ENCODE results near the gene LVRN.

LVRN gene

DNA sequence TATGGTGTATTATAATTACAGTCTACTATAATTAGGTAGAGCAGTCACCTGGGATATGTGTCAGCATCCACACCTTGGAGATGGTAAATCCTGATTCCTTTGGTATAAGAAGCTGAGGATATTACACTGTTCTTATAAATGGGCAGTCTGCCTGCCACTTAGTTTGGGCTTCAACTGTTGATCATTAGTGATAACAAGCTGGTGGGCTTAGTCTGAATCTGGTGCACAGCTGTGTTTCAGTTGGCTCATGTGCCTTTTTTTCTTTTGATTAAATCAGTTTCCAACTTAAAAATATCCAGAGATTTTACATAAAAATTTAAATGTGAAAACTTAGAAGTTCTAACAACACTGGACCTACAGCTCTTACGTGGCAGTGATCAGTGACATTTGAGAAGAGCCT is 21.2 kb downstream of the LVRN start:
- DNase-seq (ENCODE audit: extremely low read depth, low read depth): no peak
- TF ChIP-seq, protein P1, sequence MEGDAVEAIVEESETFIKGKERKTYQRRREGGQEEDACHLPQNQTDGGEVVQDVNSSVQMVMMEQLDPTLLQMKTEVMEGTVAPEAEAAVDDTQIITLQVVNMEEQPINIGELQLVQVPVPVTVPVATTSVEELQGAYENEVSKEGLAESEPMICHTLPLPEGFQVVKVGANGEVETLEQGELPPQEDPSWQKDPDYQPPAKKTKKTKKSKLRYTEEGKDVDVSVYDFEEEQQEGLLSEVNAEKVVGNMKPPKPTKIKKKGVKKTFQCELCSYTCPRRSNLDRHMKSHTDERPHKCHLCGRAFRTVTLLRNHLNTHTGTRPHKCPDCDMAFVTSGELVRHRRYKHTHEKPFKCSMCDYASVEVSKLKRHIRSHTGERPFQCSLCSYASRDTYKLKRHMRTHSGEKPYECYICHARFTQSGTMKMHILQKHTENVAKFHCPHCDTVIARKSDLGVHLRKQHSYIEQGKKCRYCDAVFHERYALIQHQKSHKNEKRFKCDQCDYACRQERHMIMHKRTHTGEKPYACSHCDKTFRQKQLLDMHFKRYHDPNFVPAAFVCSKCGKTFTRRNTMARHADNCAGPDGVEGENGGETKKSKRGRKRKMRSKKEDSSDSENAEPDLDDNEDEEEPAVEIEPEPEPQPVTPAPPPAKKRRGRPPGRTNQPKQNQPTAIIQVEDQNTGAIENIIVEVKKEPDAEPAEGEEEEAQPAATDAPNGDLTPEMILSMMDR (IDR thresholded peaks at IDR 0.05; ENCODE audit: low read depth, low read length): no peak

DNA sequence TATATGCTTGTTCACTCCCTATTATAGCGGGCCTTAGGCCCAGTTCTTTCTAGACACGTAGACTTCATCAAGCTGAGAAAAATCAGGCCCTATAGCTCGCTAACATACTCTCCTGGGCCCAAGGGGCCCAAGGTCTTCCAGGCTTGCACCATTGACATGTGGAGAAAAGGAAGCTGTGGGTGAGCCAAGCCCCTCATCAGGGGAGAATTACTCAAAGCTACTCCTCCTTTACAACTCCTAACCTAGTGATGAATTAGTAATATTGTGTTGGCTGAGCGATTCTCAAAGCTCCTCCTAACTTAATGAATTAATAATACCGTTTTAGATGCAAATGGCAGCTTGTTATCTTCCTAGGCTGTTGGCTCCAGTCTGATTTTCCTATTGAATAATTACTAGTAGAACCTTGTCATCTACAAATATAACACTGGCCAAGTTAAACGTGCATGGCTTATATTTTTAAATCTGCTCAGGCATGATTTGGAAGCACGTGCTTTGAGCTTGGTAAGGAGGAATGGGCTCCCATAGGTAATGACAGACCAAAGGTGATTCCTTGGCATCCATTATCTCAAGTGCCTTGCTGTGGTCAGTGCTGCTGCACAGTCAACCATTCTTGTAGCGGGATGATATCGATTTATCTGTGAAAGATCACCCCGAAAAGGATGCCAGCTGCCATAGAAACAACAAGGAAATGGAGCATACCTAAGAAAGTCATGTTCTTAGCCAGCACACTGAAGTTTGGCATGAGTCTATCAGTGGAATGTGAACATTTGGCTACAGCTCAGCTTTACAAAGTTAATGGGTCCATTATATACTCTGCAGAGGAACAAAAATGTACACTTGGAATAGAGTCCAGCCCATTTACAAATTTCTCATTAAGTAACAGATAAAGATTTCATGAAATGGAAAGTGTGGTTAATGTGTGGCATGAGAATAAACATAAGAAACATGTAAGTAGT is 23.8 kb downstream of the LVRN start:
- TF ChIP-seq, protein P1 (IDR thresholded peaks at IDR 0.05; ENCODE audit: low read depth, low read length): no peak
- DNase-seq (ENCODE audit: extremely low read depth, low read depth): no peak

DNA sequence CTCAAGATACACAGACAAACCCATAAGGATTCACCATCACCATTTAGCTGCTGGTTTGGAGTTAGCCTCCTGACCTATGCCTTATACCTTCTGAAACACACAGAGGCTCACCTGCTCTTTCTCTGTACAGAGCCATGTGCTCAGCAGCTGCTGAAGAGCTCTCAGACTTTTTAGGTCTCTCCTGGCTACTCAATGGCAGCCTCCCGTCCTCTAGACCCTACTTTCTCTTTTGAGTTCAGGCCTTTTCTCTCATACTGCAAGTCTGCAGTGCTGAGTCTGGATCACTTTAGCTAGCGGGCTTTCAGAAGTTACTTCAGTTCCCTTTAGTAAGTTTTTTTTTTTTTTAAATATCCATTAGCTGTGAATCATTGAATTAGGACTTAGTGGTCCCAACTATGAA is 25.7 kb downstream of the LVRN start:
- TF ChIP-seq, protein P1 (IDR thresholded peaks at IDR 0.05; ENCODE audit: low read depth, low read length): no peak
- no peak for DNase-seq (ENCODE audit: extremely low read depth, low read depth)

DNA sequence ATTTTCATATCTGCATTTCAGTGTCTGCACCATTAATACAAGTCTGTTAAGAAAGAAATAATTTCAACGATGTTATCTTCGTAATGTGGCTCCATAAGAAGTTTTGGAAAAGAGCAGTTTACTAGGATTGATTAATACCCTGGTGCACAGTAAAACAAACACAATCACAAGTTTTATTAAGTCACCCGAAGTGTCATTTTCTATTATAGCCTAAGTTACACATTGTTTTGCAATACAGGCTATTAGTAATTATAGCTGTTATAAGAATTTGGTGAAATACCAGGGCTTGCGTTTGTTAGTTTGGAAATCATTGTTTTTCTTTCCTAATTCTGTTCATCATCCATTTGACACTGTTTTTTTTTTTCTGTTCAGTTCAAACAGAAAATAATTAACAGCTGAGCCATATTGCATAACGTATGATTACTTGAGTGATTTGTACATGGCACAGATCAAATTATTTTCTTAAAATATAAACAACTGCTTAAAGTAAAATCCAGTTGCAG is 30.6 kb downstream of the LVRN start:
- TF ChIP-seq, protein P1 (IDR thresholded peaks at IDR 0.05; ENCODE audit: low read depth, low read length): no peak

DNA sequence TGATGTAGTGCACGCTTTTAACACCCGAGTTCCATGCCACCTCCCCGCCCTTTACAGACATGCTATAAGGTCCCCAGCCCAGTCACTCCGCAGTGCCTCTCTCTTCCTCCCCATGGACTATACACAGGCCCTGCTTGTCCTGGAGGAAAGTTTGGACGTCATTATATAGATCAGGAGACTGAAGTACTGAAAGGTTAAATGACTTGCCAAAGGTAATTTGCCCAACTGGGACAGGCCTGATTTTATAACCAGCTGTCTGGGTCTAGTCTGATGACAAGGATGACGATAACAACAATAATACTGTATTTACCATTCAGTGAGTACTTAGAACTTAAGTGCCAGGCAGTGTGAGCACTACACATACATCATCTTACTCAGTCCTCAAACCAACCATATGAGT is 33.1 kb downstream of the LVRN start:
- TF ChIP-seq, protein P1 (IDR thresholded peaks at IDR 0.05; ENCODE audit: low read depth, low read length): no peak
- DNase-seq (ENCODE audit: extremely low read depth, low read depth): no peak

More for the DNA sequence above, 30.6 kb downstream of the LVRN start:
- DNase-seq (ENCODE audit: extremely low read depth, low read depth): no peak

DNA sequence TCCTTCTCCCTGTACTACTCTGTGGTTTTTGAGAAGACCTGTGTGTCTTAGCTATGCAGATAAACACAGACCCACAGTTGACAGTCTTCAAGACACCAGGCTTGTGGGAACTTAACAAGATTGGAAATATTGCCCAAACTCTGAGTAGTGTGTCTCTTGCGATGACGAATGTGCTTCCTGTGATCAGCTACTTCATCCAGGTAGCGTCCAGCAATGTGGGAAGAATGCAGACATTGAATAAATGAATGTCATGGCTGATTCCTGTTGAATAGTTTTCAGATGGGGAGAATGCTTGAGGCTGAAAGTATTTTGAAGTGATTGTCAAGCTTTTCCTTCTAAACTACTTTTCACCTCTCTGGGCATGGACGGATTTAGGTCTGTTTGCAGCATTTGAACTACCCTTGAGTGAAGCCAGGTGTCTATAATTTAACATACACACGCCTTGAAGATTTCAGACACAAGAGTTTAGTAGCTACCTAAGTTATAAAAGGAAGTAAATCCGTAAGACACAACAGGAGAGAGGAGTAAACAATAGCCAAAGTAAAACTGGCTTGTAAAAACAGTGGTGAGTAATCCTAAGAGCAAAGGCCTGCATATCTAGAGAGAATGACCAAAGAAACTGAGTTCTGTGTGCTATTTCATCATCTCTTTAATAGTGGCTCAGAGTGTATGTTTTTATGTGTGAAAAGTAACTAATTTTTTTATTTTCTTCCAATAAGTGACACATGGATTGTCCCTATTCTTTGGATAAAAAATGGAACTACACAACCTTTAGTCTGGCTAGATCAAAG is 40.0 kb downstream of the LVRN start:
- DNase-seq (ENCODE audit: extremely low read depth, low read depth): no peak
- TF ChIP-seq, protein P1 (IDR thresholded peaks at IDR 0.05; ENCODE audit: low read depth, low read length): no peak
